ENCODE data around the gene MT2A.

Gene MT2A

GRCh38 chr16:56658327-56658875 is 50.0 kb downstream of the MT2A start:
- TF ChIP-seq CTCF (IDR thresholded peaks at IDR 0.05; ENCODE audit: insufficient read depth, low read length, poor library complexity, severe bottlenecking) (no peak), EZH2phosphoT487 (conservative IDR thresholded peaks at IDR 0.05; ENCODE audit: low read length) (no peak)
- Histone ChIP-seq H3K9me3 (ENCODE audit: insufficient read depth, low read length) (no peaks in the 10 kb centered on the region), H4K20me1 (ENCODE audit: low read depth, low read length) (no peaks in the 10 kb centered on the region), H3K36me3 (ENCODE audit: low read length) (no peaks in the 10 kb centered on the region), H2AFZ (ENCODE audit: low read depth, low read length, severe bottlenecking) (no peak overlapping the region), H3K27me3 (ENCODE audit: low read length) (no peaks in the 10 kb centered on the region), H3F3A (ENCODE audit: insufficient read depth) (no peaks in the 10 kb centered on the region), H3K9me2 (replicated peaks; ENCODE audit: insufficient read depth, low read length) (no peaks in the 10 kb centered on the region), H3K4me3 (ENCODE audit: insufficient read depth, low read length, poor library complexity, severe bottlenecking) (no peak overlapping the region), H3K79me2 (ENCODE audit: insufficient read depth, low read length) (no peaks in the 10 kb centered on the region), H3K4me2 (ENCODE audit: low read depth, low read length, poor library complexity, severe bottlenecking) (peak overlapping the region; percentile 52), H3K27ac (ENCODE audit: low read depth, low read length) (no peak overlapping the region), H3K9ac (ENCODE audit: low read length) (no peak overlapping the region; the same call in 1 of the 2 replicates)

Measured in SU-DHL-6 (cell line).